Hematopoietic multipotent progenitor cell treated with erythropoietin and hydrocortisone succinate and interleukin-3 and kit ligand, for 6 days (in vitro differentiated cells): Measurements from ENCODE around the gene BPIFA1.

Experiments
- DNase-seq: peaks from one replicate; pipeline ENCODE4 v3.0.0-alpha.2; 2015

The BPIFA1 gene

DNA sequence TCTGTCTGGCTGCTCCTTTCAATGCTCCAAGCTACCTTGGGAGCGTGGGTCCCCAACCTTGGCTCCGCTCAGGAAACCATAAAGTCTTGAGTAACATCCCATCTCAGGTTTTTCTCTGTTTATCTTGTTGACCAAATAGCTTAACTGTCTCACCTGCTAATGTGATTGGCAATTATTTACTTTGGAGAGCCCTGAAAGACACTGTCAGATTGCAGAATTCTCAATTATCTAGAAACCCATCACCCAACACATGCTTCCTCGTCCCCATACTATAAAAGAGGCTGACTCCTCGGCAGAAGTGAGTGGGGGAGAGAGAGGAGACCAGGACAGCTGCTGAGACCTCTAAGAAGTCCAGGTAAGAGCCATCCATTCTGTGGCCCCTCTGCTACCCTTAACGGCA, at the start of gene BPIFA1:
Gene BPIFA1, plus strand, starts transcription at position 301 of the 400 bp plus-strand sequence. CDS start 1,716 bp downstream, outside the sequence.
- DNase-seq, result no peak

DNA sequence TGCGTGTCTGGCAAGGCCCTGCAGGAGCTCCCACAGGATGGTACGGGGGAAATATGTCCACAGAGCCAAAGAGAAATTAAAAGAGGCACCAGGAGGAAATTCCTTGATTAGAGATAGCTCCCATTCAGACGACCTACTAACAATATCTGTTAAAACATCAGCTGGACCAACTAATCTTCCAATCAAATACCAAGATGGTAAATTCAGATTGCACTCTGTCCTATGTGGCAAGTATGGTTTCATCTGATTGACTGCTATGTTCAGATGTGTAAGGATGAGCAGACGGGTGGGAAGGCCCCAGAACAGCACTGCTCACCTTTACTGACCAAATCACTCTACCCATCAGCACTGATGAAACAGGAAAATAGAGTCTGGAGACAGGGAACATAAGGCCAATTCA, 48.3 kb upstream of the BPIFA1 start:
- DNase-seq, result no peak

DNA sequence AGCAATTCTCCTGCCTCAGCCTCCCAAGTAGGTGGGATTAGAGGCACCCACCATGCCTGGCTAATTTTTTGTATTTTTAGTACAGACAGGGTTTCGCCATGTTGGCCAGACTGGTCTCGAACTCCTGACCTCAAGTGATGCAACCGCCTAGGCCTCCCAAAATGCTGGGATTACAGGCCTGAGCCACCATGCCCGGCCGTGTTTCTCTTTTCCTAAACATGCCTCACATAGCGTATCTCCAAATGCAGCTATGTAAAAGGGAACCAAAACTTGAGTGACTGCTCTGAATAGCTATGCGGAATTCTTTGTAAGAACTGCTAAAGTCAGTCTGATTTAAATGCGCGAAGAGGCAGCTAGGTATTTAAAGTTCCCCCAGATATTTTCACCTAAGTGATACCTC, 47.4 kb upstream of the BPIFA1 start:
- no peak for DNase-seq

DNA sequence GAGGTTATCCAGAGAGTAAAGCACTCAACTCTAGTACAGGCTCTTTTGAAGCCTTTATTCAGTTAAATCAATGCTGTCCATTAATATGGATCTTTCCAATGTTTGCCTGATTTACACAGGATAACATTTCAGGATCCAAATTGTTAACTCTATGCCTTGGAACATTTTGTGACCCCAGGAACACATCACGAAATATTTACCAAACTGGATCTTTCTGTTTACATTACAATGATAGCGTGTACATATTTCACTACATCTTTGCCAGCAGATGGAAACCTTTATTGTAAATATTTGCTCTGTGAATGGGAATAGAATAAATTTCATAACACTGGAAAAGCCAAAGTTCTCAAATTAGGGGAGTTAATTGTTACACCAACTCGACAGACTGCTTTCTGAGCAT, 44.3 kb upstream of the BPIFA1 start:
- no peak for DNase-seq

DNA sequence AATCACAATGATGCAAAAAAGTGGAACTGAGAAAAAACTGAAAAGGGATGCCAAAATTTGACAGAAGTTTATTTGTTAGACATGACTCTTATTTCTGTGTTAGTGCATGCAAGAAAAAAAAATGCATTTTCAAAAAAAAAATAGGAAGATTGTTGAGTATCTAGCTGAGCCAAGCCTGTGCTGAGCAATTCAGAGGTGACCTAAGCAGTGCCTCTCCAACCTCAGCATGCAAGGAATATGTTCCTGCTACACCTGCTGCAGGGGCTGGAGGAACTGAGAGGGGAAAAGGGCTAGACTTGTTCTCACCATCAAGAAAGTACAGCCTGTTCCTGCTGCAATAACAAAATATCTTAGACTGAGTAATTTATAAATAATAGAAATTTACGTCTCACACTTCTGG, 43.8 kb upstream of the BPIFA1 start:
- DNase-seq, result no peak

DNA sequence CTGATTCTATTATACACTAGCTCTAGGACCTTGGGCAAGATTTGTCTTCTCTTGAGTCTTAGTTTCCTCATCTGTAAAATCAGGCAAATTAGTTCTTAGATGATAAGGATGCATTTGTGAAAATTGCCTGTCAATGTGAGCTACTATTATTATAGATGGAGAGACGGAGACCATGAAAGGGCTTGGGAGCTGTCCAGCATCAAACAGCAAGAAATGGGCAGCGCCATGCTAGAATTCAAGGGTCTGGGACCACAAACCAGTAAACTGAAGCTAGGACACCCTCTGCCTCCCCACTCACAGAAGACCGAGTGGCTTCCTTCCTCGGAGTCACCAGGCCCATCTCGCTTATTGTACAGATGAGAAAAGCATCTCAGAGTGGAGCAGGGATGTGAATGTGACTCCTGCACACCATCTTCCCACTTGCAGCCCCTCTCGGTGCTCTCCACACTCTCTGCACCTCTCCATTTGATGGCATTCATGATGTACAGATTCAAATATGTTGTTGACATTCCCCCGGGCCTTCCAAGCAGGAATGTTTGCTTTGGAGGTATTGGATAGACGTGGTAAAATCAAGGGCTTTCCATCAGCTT, 42.8 kb upstream of the BPIFA1 start:
- DNase-seq, result peak; percentile 7

DNA sequence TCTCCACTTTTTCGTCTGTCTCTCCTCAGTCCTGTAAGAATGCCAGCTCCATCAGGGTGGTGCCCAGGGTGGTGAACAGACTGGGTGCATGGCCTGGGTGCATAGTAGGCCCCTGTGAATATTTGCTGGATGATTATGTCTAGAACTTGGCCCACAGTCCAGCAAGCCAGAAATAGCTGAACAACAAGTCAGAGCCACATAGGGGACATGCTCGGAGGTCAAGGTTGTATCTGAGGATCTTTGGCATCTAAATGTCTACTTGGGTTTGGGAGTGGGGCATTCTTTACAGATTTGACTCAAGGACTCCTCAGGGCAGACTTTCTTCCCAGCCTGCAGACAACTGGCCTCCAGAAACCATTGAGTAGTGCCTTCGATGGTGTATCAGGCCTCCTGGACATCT, 36.8 kb upstream of the BPIFA1 start:
- no peak for DNase-seq

DNA sequence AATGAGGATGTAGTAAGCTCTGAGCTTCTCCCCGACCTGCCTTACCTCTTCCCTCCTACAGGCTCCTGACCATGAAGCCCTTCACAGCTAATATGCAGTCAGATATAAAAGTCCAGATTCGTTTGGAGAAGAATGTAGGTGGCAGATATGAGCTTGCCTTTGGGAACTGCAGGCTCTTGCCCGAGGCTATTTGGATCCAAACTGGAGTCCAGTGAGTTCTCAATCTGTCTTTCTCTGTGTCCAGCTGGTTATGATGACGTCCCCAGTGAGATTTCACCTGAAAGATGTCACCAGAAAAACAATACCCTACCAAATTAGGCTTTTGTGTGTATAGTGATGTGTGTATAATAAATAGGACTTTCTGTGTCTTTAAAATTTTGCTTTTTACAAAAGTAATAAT, 33.3 kb upstream of the BPIFA1 start:
- no peak for DNase-seq

DNA sequence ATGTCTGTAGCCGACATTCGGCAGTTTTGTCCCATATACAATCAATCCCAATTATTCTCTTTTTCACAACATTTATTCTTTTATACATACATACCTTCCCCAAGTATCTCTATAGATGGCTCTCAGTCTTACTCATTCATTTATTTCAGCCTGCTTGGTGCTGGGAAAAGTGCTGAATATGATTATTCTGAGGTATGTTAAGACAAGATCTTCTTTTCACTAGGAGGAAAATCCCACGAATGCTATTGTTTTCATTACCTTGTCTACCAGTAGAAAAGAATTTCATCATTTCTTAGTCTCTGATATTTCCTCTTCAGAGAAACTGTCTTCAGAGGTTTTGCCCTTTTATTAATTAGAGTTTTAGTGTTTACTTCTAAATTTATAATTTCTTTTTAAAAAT, 32.4 kb upstream of the BPIFA1 start:
- DNase-seq, result no peak

DNA sequence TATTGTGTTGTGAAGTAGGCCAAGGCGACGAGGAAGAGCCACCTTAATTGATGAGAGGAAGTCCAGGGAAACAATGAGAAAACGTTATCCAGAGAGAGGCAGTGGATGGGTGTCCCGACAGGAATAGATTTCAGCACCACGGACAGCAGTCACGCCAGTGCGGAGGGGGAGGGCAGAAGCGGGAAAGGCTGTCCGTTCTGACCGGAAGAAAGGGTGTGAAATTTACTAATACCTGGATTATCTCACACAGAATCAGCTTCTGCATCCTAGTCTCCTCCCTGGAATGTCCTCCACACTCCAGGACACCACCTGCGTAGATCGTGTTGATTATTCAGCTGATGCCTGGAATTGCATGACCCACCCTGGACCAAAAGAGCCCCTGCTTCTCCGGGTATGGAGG, 26.0 kb upstream of the BPIFA1 start:
- peak; percentile 86 for DNase-seq

DNA sequence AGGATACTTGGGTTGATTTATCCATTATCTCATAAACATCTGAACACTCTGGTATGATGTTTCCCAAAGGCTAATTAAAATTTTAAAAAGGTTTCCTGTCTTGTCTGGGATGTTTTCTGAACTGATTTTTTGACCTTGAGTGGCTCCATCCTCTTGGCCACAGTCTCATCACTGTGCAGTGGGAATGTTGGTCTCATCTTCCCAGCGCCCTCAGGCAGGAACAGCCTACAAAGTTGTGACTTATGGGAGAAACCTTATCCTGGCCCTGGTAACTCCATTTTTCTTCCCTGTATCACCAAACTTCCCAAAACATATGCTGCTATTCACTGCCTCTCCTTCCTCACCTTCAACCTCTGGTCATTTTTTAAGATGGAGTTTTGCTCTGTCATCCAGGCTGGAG, 25.4 kb upstream of the BPIFA1 start:
- no peak for DNase-seq

DNA sequence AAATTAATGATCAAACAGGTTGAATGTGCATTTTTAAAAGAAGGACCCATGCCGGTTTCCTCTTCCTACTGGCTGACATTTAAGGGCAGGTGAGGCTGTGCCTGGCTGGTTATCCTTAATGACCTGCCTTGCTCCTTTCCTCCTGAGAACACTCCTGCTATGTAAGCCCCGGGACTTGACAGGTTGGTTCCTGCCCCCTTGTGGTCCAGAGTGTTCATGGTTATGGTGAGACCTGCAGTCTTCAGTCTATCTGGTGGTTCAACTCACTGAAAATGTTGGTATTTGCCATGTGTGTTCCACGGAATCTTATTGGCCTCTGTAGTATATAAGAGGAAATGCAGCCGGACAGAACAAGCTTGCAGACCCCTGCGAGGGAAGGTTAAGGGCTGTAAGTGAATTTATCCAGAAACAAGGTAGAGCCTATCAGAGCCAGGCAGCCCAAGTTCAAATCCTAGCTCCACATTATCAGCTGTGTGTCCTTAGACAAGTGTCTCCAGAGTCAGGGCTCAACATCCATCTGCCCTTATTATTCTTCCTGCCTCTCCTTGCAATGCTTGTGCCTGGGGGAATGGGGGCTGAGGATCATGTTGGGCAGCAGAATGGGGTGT, 23.9 kb upstream of the BPIFA1 start:
- DNase-seq, result peak; percentile 73

DNA sequence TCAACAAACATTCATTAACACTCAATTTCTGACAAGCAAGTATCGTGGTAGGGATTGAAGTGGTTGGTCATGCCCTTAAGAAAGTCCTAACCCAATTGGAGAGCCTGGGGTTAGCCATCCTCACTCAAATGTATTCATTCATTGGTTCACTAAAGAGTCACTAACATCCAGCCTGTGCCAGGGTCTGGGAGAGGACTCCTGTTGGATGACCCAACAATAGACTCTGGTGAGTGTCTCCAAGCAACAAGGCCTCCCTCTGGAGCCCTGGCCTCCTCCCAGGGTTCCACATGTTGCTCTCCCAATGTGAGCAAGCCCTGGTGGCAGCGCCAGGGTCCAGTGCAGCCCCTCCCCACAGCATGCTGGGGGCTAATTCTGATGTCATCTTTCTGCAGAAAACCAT, 18.7 kb upstream of the BPIFA1 start, which contains the start of gene BPIFA3:
Gene BPIFA3, plus strand, starts transcription at position 301 of the 400 bp plus-strand sequence. CDS start 185 bp downstream, outside the sequence.
- no peak for DNase-seq

DNA sequence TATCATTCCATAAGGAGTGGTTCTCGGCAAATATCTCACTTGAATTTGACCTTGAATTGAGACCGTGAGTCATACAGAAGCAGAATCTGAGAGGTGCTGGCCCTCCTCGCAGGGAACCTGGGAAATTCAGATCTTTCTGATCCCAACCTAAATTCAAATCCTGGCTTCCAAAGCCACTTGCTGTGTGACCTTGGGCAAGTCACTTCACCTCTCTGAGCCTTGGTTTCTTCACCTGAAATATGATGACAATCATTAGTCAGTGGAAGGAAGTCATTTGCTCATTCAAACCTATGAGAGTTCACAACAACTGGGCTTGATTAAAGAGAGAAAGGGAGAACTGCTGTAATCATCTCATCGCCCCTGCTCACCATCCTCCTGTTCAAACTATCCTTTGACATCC, 11.4 kb upstream of the BPIFA1 start:
- no peak for DNase-seq

DNA sequence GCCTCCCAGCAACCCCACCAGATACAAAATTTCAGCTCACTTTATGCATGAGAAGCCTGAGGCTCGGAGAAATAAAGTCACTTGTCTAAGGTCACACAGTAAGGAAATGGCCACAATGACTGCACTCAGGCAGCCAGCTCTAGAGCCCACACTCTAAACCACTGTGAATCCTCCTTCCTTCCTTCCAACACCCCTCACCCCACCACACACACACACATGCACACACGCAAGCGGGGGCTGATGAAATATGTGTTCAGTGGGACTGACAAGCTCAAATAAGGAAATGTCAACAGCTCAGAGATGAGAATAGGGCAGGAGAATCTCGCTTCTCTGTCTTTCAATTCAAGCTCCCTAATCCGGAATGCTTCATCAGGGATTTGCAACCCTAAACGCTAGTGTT, 6.0 kb upstream of the BPIFA1 start:
- DNase-seq, result peak; percentile 14

DNA sequence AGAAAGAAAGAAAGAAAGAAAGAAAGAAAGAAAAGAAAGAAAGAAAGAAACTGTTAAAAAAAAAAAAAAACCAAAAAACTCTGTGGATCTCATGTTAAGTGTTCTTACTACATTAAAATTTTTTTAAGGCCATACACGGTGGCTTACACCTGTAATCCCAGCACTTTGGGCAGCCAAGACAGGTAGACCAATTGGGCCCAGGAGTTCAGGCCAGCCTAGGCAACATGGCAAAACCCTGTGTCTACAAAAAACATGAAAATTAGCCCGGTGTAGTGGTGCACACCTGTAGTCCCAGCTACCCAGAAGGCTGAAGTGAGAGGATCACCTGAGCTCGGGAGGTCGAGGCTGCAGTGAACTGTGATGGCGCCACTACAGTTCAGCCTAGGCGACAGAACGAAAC, 4.6 kb upstream of the BPIFA1 start:
- DNase-seq, result no peak

DNA sequence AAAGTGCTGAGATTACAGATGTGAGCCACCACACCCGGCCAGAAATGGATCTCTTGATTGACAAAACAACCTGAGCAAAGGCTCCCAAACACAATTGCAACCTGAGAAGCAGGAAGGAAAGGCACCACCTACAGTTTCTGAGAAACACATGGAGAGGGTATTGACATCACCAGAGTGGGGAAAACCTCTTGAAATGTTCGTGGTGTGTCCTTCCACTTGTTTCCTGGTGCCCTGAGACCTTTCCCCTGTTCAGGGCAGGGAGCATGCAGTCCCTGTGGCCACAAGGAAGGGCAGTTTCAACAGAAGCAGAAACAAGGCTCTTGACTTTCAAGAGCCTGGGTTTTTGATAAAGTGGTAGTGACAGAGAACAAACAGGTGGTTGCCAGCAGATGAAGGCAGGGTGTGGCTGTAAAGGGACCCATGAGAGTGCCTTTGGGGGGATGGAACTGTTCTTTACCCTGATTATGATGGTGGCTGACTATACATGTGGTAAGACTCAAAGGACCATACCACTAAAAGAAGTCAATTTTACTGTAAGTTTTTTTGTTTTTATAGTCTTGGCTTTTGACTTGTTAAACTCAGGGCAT, 3.2 kb upstream of the BPIFA1 start:
- DNase-seq, result no peak

DNA sequence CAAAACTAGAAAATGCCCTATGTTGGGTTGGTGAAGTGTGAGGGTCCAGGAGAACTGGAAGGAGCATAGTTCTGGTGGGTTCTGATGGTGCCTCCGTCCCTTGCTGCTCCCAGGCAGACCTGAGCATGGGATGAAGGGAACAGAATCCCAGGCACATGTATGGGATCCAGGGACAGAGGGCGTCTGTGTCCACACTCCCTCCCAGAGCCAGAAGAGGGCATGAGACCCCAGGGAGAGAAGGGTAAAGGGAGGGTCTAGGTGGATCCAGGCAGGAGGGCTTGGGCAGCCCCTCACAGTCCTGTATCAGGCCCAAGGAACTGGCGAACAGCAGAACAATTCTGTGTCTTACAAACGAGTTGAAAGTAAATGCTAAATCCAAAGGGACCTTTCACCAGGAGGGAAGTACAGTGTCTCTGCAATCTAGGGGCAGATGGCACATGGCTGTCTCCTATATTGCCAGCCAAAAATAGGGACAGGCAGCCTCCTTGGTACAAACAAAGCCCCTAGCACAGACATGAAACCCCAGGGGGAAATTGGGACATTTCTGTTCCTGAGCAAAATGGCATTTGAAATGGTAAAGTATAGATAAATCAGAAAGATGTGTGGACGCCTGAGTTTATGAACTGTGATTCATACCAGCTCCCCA, 2.5 kb upstream of the BPIFA1 start:
- DNase-seq, result no peak

DNA sequence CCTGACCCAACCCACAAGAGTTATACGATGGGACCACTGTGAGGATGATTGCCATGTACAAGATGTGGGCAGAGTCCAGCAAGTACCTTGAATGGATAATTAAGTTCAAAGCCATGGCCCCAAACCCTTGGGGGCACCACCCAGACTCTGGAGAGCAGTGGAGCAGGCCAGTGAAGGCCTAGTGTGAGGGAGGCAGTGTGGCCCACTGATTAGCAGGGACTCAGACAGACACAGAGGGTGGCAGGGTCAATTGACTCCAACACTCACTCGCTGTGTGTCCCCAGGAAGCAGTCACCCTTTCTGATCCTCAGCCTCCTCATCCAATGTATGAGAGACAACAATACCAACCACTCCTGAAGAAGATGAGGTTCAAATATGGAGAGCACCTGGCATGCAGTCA, 1.7 kb upstream of the BPIFA1 start:
- DNase-seq, result no peak

DNA sequence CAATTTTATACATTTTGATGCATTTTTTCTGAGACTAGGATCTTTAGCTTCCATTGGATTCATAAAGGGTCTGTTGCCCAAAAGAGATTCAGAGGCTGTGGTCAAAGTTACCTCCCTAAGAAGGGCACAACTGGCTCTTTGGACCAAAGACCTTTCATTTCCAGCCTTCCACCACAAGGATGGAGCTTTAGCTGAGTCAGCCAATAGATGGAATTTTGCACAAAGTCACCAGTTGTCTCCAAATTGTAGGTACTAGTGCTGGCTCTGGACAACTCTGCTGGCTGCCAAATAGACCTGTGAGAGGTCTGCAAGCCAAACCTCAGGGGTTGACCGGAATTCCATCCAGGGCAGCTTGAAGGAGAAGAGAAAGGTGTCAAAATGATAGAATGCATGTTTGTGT, 555 bp downstream of the BPIFA1 start:
- no peak for DNase-seq

DNA sequence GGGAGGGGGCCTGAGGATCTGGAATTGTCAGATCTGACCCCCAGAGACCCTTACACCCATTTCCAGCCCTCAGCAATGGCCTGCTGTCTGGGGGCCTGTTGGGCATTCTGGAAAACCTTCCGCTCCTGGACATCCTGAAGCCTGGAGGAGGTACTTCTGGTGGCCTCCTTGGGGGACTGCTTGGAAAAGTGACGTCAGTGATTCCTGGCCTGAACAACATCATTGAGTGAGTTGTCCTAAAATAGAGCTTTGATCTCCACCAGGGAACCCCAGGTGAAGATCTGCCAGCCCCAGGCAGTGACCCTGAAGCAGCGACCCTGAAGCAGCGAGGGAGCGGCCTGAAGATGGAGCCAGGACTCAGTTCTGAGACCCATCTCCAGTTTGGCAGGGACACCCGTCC, 2.2 kb downstream of the BPIFA1 start:
- no peak for DNase-seq

DNA sequence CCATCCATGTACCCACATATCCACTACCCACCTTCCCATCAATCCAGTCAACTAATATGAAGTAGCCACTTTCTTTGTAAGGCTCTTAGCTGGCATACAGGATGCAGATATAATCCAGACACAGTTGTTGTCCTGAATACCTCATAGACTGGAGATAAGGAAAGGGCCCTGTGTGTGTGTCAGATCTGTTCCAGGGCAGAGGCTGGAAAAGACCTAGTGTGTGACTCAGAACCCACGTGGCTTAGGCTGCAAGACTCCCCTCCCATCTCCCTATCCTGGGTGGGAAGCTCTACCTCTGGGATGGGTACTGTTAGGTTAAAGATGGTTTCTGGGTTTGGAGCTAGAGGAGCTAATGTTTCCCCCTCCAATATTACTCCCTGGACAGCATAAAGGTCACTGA, 3.6 kb downstream of the BPIFA1 start:
- no peak for DNase-seq

DNA sequence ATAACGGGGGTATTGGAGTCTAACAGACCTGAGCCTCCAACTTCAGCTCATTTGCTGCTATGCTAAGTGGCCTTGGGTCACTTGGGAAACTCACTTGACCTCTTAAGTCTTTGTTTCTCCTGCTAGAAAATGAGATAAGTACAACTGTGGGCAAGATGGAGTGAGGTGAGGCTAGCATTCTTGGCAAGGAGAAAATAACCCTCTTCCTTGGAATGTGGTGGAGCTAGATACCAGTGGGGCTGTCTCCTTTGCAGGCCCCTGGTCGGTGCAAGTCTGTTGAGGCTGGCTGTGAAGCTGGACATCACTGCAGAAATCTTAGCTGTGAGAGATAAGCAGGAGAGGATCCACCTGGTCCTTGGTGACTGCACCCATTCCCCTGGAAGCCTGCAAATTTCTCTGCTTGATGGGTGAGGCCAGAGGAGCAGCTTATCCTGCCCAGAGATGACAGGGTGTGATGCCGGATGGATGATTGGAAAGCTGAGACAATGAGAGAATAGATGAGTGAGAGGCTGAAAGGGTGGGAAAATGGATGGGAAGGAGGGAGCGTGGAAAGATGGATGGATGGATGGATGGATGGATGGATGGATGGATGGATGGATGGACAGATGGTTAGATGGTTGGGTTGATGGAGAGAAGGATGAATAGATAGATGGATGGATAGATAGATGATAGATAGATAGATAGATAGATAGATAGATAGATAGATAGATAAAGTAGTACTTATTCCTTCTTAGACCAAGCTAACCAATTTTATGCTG, 4.4 kb downstream of the BPIFA1 start:
- DNase-seq, result no peak

DNA sequence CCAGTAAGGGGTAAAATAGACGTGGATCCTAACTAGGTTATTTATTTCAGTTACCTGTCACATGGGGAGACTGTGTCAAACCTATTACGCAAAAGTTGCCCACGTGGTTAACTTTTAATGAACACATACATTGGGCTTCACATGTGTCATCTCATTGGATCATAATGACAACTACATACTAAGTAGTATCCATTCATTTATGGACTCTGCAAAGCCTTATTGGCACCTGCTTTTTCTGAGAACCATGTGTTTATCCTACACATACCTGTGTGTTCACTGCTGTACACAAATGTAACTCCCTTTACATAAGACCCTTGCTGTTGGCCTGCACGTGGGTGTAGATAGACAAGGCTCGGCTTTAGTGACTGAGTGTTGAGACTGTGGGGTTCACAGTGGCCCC, 5.1 kb downstream of the BPIFA1 start:
- no peak for DNase-seq
